Measurements from ENCODE around the gene ACY1. TPM values are rescaled to one million over a fixed set of nuclear protein-coding genes. Genes with fewer than 3 reads are reported as not detected.
A peak's percentile ranks its signal among the peaks of the same experiment; 100 is the strongest.

ACY1 gene
- total RNA-seq, 4 donors from 2014 or later: 10.6 to 21.4 (median 19.5) TPM

DNA sequence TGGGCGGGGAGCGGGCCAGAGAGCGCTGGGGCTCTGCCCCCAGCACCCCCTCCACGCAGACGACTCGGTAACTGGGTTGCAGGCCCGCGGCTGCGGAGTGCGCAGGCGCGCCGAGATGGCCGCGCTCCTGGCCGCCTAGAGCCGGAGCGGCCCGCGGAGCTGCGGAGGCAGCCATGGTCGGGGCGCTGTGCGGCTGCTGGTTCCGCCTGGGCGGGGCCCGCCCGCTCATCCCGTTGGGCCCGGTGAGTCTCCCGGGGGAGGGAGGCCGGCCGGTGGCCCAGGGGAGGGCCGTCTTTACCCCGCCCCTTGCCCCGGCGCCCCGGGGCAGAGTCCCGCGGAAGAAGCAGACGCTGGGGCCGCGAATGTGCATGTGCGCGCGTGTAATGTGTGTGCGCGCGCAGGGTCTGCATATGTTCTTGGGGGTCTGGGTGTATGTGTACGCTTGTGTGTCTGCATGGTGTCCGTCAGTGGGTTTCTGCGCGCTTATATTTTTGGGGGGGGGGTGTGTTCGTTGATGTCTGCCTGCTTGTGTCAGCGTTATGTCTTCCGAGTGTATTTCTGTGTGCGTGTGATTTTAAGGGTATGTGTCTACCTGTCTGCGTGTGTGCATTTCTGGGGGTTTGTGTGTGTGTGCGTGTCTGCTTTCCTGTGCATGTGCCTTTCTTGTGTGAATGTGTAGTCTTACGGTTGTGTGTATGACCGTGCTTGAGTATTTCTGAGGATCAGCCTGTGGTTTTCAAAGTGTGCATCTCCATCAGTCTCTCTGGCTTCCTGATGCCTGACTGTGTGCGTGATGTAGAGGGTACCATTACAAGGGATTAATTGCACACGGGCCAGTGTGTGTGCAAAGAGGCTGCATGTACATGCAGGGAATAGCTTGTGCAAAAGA lies 8.1 kb upstream of the ACY1 start, which contains the start of gene ABHD14A:
ABHD14A (plus strand) TSS at position 102 of the 889 bp plus-strand sequence; CDS start at position 174, 72 bp downstream.
- Histone ChIP-seq H3K4me1 (peaks cover 0 to 41% (median 15%) of the 10 kb centered on the region in 3 donors), H3K4me3 (peak within 1 kb of the TSS; percentile 68), H3K27ac (peak within 1 kb of the TSS; percentile 26 to 96 (median 93)), H3K36me3 (peaks cover 0 to 14% of the 10 kb centered on the region in 2 donors), H3K27me3 (no peaks in the 10 kb centered on the region), H3K9me3 (no peaks in the 10 kb centered on the region)
- TF ChIP-seq EP300 (IDR thresholded peaks at IDR 0.05) (no peak), POLR2AphosphoS5 (IDR thresholded peaks at IDR 0.05) (peak; percentile 12), POLR2A (IDR thresholded peaks at IDR 0.05) (peak; percentile 68 to 74)
- TF ChIP-seq, protein P1, sequence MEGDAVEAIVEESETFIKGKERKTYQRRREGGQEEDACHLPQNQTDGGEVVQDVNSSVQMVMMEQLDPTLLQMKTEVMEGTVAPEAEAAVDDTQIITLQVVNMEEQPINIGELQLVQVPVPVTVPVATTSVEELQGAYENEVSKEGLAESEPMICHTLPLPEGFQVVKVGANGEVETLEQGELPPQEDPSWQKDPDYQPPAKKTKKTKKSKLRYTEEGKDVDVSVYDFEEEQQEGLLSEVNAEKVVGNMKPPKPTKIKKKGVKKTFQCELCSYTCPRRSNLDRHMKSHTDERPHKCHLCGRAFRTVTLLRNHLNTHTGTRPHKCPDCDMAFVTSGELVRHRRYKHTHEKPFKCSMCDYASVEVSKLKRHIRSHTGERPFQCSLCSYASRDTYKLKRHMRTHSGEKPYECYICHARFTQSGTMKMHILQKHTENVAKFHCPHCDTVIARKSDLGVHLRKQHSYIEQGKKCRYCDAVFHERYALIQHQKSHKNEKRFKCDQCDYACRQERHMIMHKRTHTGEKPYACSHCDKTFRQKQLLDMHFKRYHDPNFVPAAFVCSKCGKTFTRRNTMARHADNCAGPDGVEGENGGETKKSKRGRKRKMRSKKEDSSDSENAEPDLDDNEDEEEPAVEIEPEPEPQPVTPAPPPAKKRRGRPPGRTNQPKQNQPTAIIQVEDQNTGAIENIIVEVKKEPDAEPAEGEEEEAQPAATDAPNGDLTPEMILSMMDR (IDR thresholded peaks at IDR 0.05): peak in 1 of 4 experiments; percentile 27
- 0% methylated on average over 2 to 4 of the region's 63 CpGs for WGBS, 2 donors (ENCODE audit: low coverage in 1 of 2)
- peak; percentile 71 for ATAC-seq

DNA sequence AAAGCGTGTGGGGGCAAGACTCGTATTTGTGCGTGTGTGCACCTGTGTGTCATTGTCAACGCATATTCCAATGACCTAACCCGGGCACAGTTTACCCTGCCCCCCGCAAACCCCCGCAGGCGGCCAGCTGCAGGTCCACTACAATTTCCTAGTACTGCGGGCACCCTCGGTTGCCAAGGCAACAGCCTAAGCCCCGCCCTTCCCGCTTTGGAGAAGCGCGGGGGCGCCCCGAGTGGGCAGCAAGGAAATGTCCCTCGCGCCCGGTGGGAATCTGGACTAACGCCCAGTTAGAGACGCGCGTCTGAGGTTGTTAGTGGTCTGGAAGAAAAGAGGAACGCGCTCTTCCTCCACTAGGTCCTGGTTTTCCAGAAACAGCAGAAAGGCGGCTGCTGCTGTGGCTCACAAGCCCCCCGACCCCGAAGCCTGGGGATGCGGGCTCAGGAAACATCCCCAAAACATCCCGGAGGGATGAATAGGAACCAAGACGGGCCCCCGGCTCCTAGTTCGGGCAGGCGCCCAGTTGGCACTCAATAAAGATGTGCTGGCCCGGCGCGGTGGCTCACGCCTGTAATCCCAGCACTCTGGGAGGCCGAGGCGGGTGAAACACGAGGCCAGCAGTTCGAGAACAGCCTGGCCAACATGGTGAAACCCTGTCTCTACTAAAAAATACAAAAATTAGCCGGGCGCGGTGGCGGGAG lies 7.3 kb upstream of the ACY1 start:
- H3K4me3 ChIP-seq: peak overlapping the region; percentile 44 to 68

DNA sequence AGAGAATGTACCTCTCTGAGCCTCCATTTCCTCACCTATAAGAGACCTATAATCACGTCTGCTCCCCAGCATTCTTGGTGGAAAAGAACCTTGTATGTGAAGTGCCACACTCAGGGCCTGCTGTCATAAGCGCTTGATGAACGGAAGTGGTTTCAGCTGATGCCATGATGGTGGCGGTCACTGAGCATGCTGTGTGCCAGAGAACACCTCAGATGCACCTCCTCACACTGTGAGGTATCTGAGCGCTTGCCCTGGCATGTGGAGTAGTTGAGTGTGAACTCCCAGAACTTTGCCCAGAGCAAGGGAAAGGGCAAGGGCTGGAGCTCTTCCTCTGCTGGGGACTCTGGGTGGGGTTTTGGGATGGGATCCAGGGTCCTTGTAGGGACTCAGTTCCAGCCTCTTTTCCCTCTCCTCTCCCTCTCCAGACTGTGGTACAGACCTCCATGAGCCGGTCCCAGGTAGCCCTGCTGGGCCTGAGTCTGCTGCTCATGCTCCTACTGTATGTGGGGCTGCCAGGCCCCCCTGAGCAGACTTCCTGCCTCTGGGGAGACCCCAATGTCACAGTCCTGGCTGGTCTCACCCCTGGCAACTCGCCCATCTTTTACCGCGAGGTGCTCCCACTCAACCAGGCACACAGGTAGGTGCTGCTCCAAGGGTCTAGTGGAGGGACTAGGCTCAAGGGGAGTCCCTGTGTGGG lies 5.7 kb upstream of the ACY1 start:
- WGBS, 2 donors (ENCODE audit: low coverage in 1 of 2): 70 to 88% methylated on average over 2 to 3 of the region's 9 CpGs
- no peak for TF ChIP-seq POLR2AphosphoS5 (IDR thresholded peaks at IDR 0.05)
- no peak for TF ChIP-seq POLR2A (IDR thresholded peaks at IDR 0.05)
- TF ChIP-seq EP300 (IDR thresholded peaks at IDR 0.05): no peak
- TF ChIP-seq, protein P1 (IDR thresholded peaks at IDR 0.05): no peak

More for the DNA sequence above, 7.3 kb upstream of the ACY1 start:
- Histone ChIP-seq H3K36me3 (peaks cover 0 to 17% of the 10 kb centered on the region in 2 donors), H3K9me3 (no peaks in the 10 kb centered on the region), H3K4me1 (peaks cover 0 to 43% (median 15%) of the 10 kb centered on the region in 3 donors), H3K27me3 (no peaks in the 10 kb centered on the region), H3K27ac (peak overlapping the region in 3 of 4 donors; percentile 93 to 96 (median 93))
- peak; percentile 19 for ATAC-seq
- WGBS, 2 donors (ENCODE audit: low coverage in 1 of 2): 66% methylated on average over 13 of the region's 46 CpGs; no CpG with 5 or more reads in 1 of the 2 donors
- TF ChIP-seq POLR2A (IDR thresholded peaks at IDR 0.05) (no peak), EP300 (IDR thresholded peaks at IDR 0.05) (no peak), POLR2AphosphoS5 (IDR thresholded peaks at IDR 0.05) (peak; percentile 32)
- TF ChIP-seq, protein P1 (IDR thresholded peaks at IDR 0.05): peak in 1 of 4 experiments; percentile 17

DNA sequence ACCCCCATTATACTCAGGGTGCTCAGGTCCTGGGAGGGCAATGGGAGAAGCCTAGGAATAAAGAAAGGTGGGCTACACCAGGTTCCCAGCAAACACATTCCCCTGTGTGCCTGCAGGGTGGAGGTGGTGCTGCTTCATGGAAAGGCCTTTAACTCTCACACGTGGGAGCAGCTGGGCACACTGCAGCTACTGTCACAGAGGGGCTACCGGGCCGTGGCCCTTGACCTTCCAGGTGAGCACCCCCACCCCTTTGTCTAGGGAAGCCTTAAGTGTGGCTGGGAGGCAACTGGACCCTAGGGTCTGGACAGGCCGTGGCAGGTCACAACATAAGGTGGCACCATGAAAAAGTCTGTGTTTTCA lies 5.2 kb upstream of the ACY1 start:
- Histone ChIP-seq H3K9me3 (no peaks in the 10 kb centered on the region), H3K27ac (no peak overlapping the region), H3K4me1 (peaks cover 0 to 53% (median 21%) of the 10 kb centered on the region in 3 donors), H3K27me3 (no peaks in the 10 kb centered on the region), H3K4me3 (no peak overlapping the region), H3K36me3 (peaks cover 0 to 12% of the 10 kb centered on the region in 2 donors)
- ATAC-seq: no peak
- WGBS, 2 donors (ENCODE audit: low coverage in 1 of 2): 80% methylated on average over 3 of the region's 4 CpGs; no CpG with 5 or more reads in 1 of the 2 donors
- TF ChIP-seq POLR2AphosphoS5 (IDR thresholded peaks at IDR 0.05) (no peak), EP300 (IDR thresholded peaks at IDR 0.05) (no peak)

More for the DNA sequence above, 5.7 kb upstream of the ACY1 start:
- H3K27ac ChIP-seq: peak overlapping the region in 3 of 4 donors; percentile 24 to 96 (median 93)
- H3K4me1 ChIP-seq: peaks cover 0 to 54% (median 22%) of the 10 kb centered on the region in 3 donors
- H3K27me3 ChIP-seq: no peaks in the 10 kb centered on the region
- H3K4me3 ChIP-seq: no peak overlapping the region
- no peaks in the 10 kb centered on the region for H3K9me3 ChIP-seq
- H3K36me3 ChIP-seq: peaks cover 0 to 12% of the 10 kb centered on the region in 2 donors
- no peak for ATAC-seq
